NCI-H460 (cell line): ENCODE measurements around the gene SRPRB. TPM values are rescaled to one million over a fixed set of nuclear protein-coding genes. Genes with fewer than 3 reads are reported as not detected.

Experiments used
- DNase-seq: peaks from one replicate; pipeline ENCODE4 v3.0.0-alpha.2; 2016; ENCODE audit warnings: low read depth; ENCODE audit errors: extremely low read depth
- total RNA-seq: library from RNA; depleted of rRNA; stranded (reverse); fragments of >200 nt; shearing (Covaris generic); gene quantifications from 2 replicates; pipeline ENCODE4 v1.2.3, GENCODE V29; 2014

SRPRB gene
- total RNA-seq, 1 experiment from 2014 or later = 58.6 TPM

GRCh38 chr3:133838916-133839800 is 33.5 kb downstream of the SRPRB start:
- DNase-seq = no peak

GRCh38 chr3:133840055-133840737 is 34.6 kb downstream of the SRPRB start:
- DNase-seq = no peak

GRCh38 chr3:133840767-133841166 is 35.2 kb downstream of the SRPRB start:
- no peak for DNase-seq

GRCh38 chr3:133841196-133841595 is 35.6 kb downstream of the SRPRB start:
- no peak for DNase-seq

GRCh38 chr3:133842158-133842557 is 36.5 kb downstream of the SRPRB start:
- DNase-seq = no peak

GRCh38 chr3:133843634-133844033 is 38.0 kb downstream of the SRPRB start:
- DNase-seq = no peak

GRCh38 chr3:133845127-133845526 is 39.5 kb downstream of the SRPRB start:
- no peak for DNase-seq

GRCh38 chr3:133849346-133849745 is 43.7 kb downstream of the SRPRB start:
- DNase-seq = no peak

GRCh38 chr3:133850034-133850433 is 44.4 kb downstream of the SRPRB start:
- no peak for DNase-seq

GRCh38 chr3:133851266-133851906 is 45.8 kb downstream of the SRPRB start:
- DNase-seq = no peak

- no peak for DNase-seq
These were observed 46.3 kb downstream of the SRPRB start for GRCh38 chr3:133851931-133852330.

- DNase-seq = no peak
These were observed 47.7 kb downstream of the SRPRB start for GRCh38 chr3:133853063-133853924.

GRCh38 chr3:133853925-133854227 is 48.3 kb downstream of the SRPRB start:
- no peak for DNase-seq

GRCh38 chr3:133854264-133855001 is 48.8 kb downstream of the SRPRB start:
- DNase-seq = no peak

- no peak for DNase-seq
These were observed 49.4 kb downstream of the SRPRB start for GRCh38 chr3:133855002-133855370.

- no peak for DNase-seq
These were observed 50.2 kb downstream of the SRPRB start for GRCh38 chr3:133855772-133856171.

- DNase-seq = no peak
These were observed 50.7 kb downstream of the SRPRB start for GRCh38 chr3:133856316-133856715.

- no peak for DNase-seq
These were observed 52.2 kb downstream of the SRPRB start for GRCh38 chr3:133857767-133858166.

- DNase-seq = no peak
These were observed 54.0 kb downstream of the SRPRB start for GRCh38 chr3:133859381-133860234.
